K562 (cell line): ENCODE measurements around the gene RASL11A. TPM values are rescaled to one million over a fixed set of nuclear protein-coding genes. Genes with fewer than 3 reads are reported as not detected.

Experiments
- ADNP ChIP-seq: fragments of 200-800 bp; sonication (Bioruptor generic); IDR thresholded peaks from 2 replicates; pipeline ENCODE4 v1.6.1; 2016; ENCODE audit warnings: missing genetic modification characterization, missing compliant biosample characterization
- CBX5 ChIP-seq: IDR thresholded peaks from 2 replicates; pipeline ENCODE4 v1.6.1; 2014; ENCODE audit warnings: low read depth, borderline replicate concordance
- CUX1 ChIP-seq: fragments of 200-800 bp; sonication (Bioruptor generic); IDR thresholded peaks from 2 replicates; pipeline ENCODE4 v1.6.1; 2016; ENCODE audit warnings: missing genetic modification characterization, missing compliant biosample characterization
- FOXK1 ChIP-seq: sonication (generic); formaldehyde crosslinking; IDR thresholded peaks from 2 replicates; pipeline ENCODE4 v1.8.0; 2022; ENCODE audit warnings: missing genetic modification reagents, mild to moderate bottlenecking, borderline replicate concordance
- FUS ChIP-seq: fragments of 200-400 bp; formaldehyde crosslinking; optimal IDR thresholded peaks from 2 replicates; pipeline ENCODE3; 2017; ENCODE audit warnings: low read depth, low read length
- GTF2E2 ChIP-seq: fragments of 200-800 bp; sonication (Bioruptor generic); IDR thresholded peaks from 2 replicates; pipeline ENCODE4 v1.6.1; 2016; ENCODE audit warnings: missing genetic modification characterization, missing compliant biosample characterization
- KDM5B ChIP-seq: fragments of 200-600 bp; sonication (generic); IDR thresholded peaks from 2 replicates; pipeline ENCODE4 v1.6.1; 2012; ENCODE audit warnings: low read depth, mild to moderate bottlenecking, moderate library complexity, low read length, control low read depth, inconsistent platforms; ENCODE audit not compliant: insufficient replicate concordance
- KLF13 ChIP-seq: fragments of 450-650 bp; IDR thresholded peaks from 2 replicates; pipeline ENCODE4 v1.6.1; 2016; ENCODE audit warnings: missing genetic modification characterization, low read depth, mild to moderate bottlenecking, missing compliant biosample characterization, moderate library complexity, borderline replicate concordance
- MTA1 ChIP-seq: fragments of 450-650 bp; IDR thresholded peaks from 2 replicates; pipeline ENCODE4 v1.6.1; 2017; ENCODE audit warnings: borderline replicate concordance
- NCOA4 ChIP-seq: fragments of 450-650 bp; IDR thresholded peaks from 2 replicates; pipeline ENCODE4 v1.6.1; 2018; ENCODE audit warnings: mild to moderate bottlenecking; ENCODE audit not compliant: partially characterized antibody
- SLC30A9 ChIP-seq: fragments of 250-450 bp; sonication (Bioruptor Pico); IDR thresholded peaks from 2 replicates; pipeline ENCODE4 v1.8.0; 2022; ENCODE audit warnings: mild to moderate bottlenecking, moderate library complexity
- TEAD2 ChIP-seq: fragments of 450-650 bp; IDR thresholded peaks from 2 replicates; pipeline ENCODE4 v1.6.1; 2016; ENCODE audit warnings: missing genetic modification characterization, control low read depth, missing compliant biosample characterization
- ZNF121 ChIP-seq: sonication (generic); formaldehyde crosslinking; conservative IDR thresholded peaks from 2 replicates; pipeline ENCODE4 v1.8.0; 2022; ENCODE audit warnings: missing genetic modification reagents
- ZNF239 ChIP-seq: fragments of 250-450 bp; sonication (Bioruptor Pico); IDR thresholded peaks from 2 replicates; pipeline ENCODE4 v1.4.0; 2020; ENCODE audit warnings: mild to moderate bottlenecking
- ZNF274 ChIP-seq: IDR thresholded peaks from 2 replicates; pipeline ENCODE4 v1.6.1; 2011; ENCODE audit warnings: low read depth, mild to moderate bottlenecking, low read length, moderate library complexity, borderline replicate concordance
- ZNF592 ChIP-seq: fragments of 450-650 bp; IDR thresholded peaks from 2 replicates; pipeline ENCODE4 v1.6.1; 2017; ENCODE audit warnings: antibody characterized with exemption, mild to moderate bottlenecking
- ZNF75A ChIP-seq: fragments of 450-650 bp; formaldehyde crosslinking; IDR thresholded peaks from 2 replicates; pipeline ENCODE4 v1.4.0; 2020; ENCODE audit warnings: mild to moderate bottlenecking
- ZNF764 ChIP-seq: fragments of 250-450 bp; sonication (Bioruptor Pico); IDR thresholded peaks from 2 replicates; pipeline ENCODE4 v1.4.0; 2020; ENCODE audit warnings: low read depth, mild to moderate bottlenecking, moderate library complexity
- ZNF79 ChIP-seq: fragments of 250-450 bp; sonication (Bioruptor Pico); IDR thresholded peaks from 2 replicates; pipeline ENCODE4 v1.4.0; 2020; ENCODE audit warnings: low read depth, mild to moderate bottlenecking, moderate library complexity
- polyA plus RNA-seq, 8 experiments: library from polyadenylated mRNA; depleted of rRNA in 4 of 8; stranded (reverse) in 5 of 8; unstranded in 3 of 8; fragments of >200 nt; fragmentation: Nextera tagmentation in 2 of 8; fragmentation: Illumina TruSeq in 1 of 8; extraction: Ambion mirVana in 2 of 8; extraction: Trizol in 1 of 8; gene quantifications; 2 replicates each; pipeline versions ENCODE4 v1.2.1 to v1.2.3, GENCODE V29; 2011 to 2014; ENCODE audit warnings: inconsistent platforms in 1 of 8, missing spikeins in 1 of 8
- total RNA-seq, 7 experiments: library from RNA; depleted of rRNA in 6 of 7; stranded (reverse); fragments of >200 nt in 6 of 7; fragmentation: Illumina TruSeq in 2 of 7; extraction: Trizol in 2 of 7; gene quantifications; 2 replicates each; pipeline versions ENCODE4 v1.2.1 to v1.2.3, GENCODE V29; 2011 to 2021; ENCODE audit warnings: low replicate concordance in 1 of 7

The RASL11A gene
- total and polyA plus RNA-seq, 9 of the 15 experiments (the other 6 are each of a cell fraction or from before 2014, with no cell fraction given) = 0.11 to 2.2 (median 1.5) TPM; not detected in 1

- TF ChIP-seq ZNF75A (CRISPR knock-in tag) (no peak), FUS (peak; percentile 36), ZNF121 (CRISPR knock-in tag) (no peak), FOXK1 (no peak), SLC30A9 (no peak), ZNF274 (no peak), KLF13 (no peak), CBX5 (no peak), GTF2E2 (tag) (no peak), ZNF764 (CRISPR knock-in tag) (no peak), ZNF592 (no peak), ZNF239 (CRISPR knock-in tag) (no peak), NCOA4 (no peak), ZNF79 (CRISPR knock-in tag) (no peak), KDM5B (peak; percentile 52), MTA1 (no peak), ADNP (no peak), TEAD2 (tag) (no peak), CUX1 (CRISPR knock-in tag) (no peak)
Observed at GRCh38 chr13:27270594-27271520, at the start of gene RASL11A (continued).
